Esophagus squamous epithelium (tissue), 5 donors: Measurements from ENCODE around the gene PEX6. TPM values are rescaled to one million over a fixed set of nuclear protein-coding genes. Genes with fewer than 3 reads are reported as not detected.
"Not testable (repeated sequence)": the region's sequence is repeated elsewhere in the genome, so short reads cannot be mapped to it uniquely, and the experiment has no call there.

Experiments used
- DNase-seq: peaks from one replicate; lab custom pipeline; 2025; lab: John Stamatoyannopoulos, UW
- H3K27ac ChIP-seq, 4 donors: fragments of 200-600 bp; sonication (generic); one replicate each; pipeline ENCODE4 v1.5.1; 2016 to 2019; ENCODE audit warnings: mild to moderate bottlenecking in 1 of 4
- H3K27me3 ChIP-seq, 4 donors: fragments of 200-600 bp; sonication (generic); 1 replicate in 3 of 4; 2 replicates in 1 of 4; pipeline versions ENCODE4 v1.5.1 to v1.6.0; 2017 to 2021; ENCODE audit warnings: antibody characterized with exemption in 1 of 4
- H3K36me3 ChIP-seq, 3 donors: fragments of 200-600 bp; sonication (generic); one replicate each; pipeline ENCODE4 v1.5.1; 2016 to 2019
- H3K4me1 ChIP-seq, 3 donors: fragments of 200-600 bp; sonication (generic); one replicate each; pipeline ENCODE4 v1.5.1; 2017 to 2019
- H3K4me3 ChIP-seq, 4 donors: fragments of 200-600 bp; sonication (generic); 1 replicate in 3 of 4; 2 replicates in 1 of 4; pipeline ENCODE4 v1.5.1; 2016 to 2019; ENCODE audit warnings: mild to moderate bottlenecking in 2 of 4, moderate library complexity in 1 of 4
- H3K9me3 ChIP-seq, 3 donors: fragments of 200-600 bp; sonication (generic); one replicate each; pipeline ENCODE4 v1.5.1; 2016 to 2019
- CTCF ChIP-seq, 6 experiments: fragments of 450-650 bp in 4 of 6; fragments of 200-600 bp in 2 of 6; sonication (generic) in 2 of 6; IDR thresholded peaks; one replicate each; pipeline ENCODE4 v1.5.1; 2016 to 2019; ENCODE audit warnings: antibody characterized with exemption in 6 of 6, mild to moderate bottlenecking in 4 of 6, moderate library complexity in 4 of 6
- POLR2A ChIP-seq, 4 donors: fragments of 450-650 bp; IDR thresholded peaks; one replicate each; pipeline ENCODE4 v1.6.1; 2017; ENCODE audit warnings: antibody characterized with exemption in 4 of 4, mild to moderate bottlenecking in 4 of 4, moderate library complexity in 3 of 4
- WGBS, 2 donors: methylation state at CpG; one replicate each; pipeline ENCODE4 v1.1.5; 2018; 5-methylcytosine and 5-hydroxymethylcytosine counted together
- intact Hi-C: fragments of 100-400 bp; cut with DNase I; formaldehyde crosslinking; loops from one replicate; pipeline ENCODE4 v1.15.0; 2022
- total RNA-seq, 4 donors: library from RNA; depleted of rRNA; stranded (reverse); fragments of >200 nt; gene quantifications; one replicate each; pipeline ENCODE4 v1.1.0, GENCODE V29; 2016
- donor health status: DM: yes; HTN: yes; CAD: no.

The PEX6 gene
- total RNA-seq, 4 donors from 2014 or later: 11.3 to 21.2 (median 17.1) TPM

- TF ChIP-seq CTCF (IDR thresholded peaks at IDR 0.05) (no peak), POLR2A (IDR thresholded peaks at IDR 0.05) (no peak)
- Histone ChIP-seq H3K4me3 (peak within 1 kb of the TSS; percentile 36 to 73 (median 50)), H3K4me1 (peaks cover 14 to 20% (median 17%) of the 10 kb centered on the region in 3 donors), H3K27me3 (no peaks in the 10 kb centered on the region), H3K27ac (peak within 1 kb of the TSS in 3 of 4 donors; percentile 4 to 33 (median 13)), H3K9me3 (no peaks in the 10 kb centered on the region), H3K36me3 (peaks cover 0 to 34% (median 0%) of the 10 kb centered on the region in 3 donors)
- WGBS, 2 donors: 2 to 22% methylated on average over 10 to 23 of the region's 62 CpGs
- intact Hi-C loops: loop anchor here (10.0 kb wide), 1 partner anchor 104 kb away; no protein-coding TSS in a partner anchor
- DNase-seq: no peak
Measured at GRCh38 chr6:42960243-42961019, 18.6 kb downstream of the PEX6 start, which contains the start of gene GNMT. TSS of gene GNMT (plus strand) at chr6:42960754. CDS start at chr6:42960768, 14 bp downstream.

- no peak overlapping the region for H3K27ac ChIP-seq
- H3K9me3 ChIP-seq: no peaks in the 10 kb centered on the region
- WGBS, 2 donors: 13 to 32% methylated on average over 13 of the region's 13 CpGs
- no peaks in the 10 kb centered on the region for H3K27me3 ChIP-seq
- TF ChIP-seq POLR2A (IDR thresholded peaks at IDR 0.05) (no peak), CTCF (IDR thresholded peaks at IDR 0.05) (no peak)
- H3K4me1 ChIP-seq: peaks cover 14 to 20% (median 17%) of the 10 kb centered on the region in 3 donors
- intact Hi-C loops: loop anchor here (10.0 kb wide), 1 partner anchor 105 kb away; no protein-coding TSS in a partner anchor
- no peak for DNase-seq
- peak overlapping the region; percentile 36 to 73 (median 50) for H3K4me3 ChIP-seq
- H3K36me3 ChIP-seq: peaks cover 0 to 28% (median 0%) of the 10 kb centered on the region in 3 donors
Measured at GRCh38 chr6:42959917-42960242, 19.1 kb downstream of the PEX6 start.

GRCh38 chr6:42958125-42958524, 20.9 kb downstream of the PEX6 start:
- WGBS, 2 donors: 76 to 89% methylated on average over 7 to 8 of the region's 8 CpGs
- Histone ChIP-seq H3K4me3 (no peak overlapping the region), H3K27me3 (no peaks in the 10 kb centered on the region), H3K4me1 (peaks cover 14 to 20% (median 17%) of the 10 kb centered on the region in 3 donors), H3K9me3 (no peaks in the 10 kb centered on the region), H3K27ac (no peak overlapping the region), H3K36me3 (peaks cover 0 to 11% (median 0%) of the 10 kb centered on the region in 3 donors)
- TF ChIP-seq CTCF (IDR thresholded peaks at IDR 0.05) (no peak), POLR2A (IDR thresholded peaks at IDR 0.05) (no peak)
- intact Hi-C loops: no loop called here
- no peak for DNase-seq

GRCh38 chr6:42954405-42954804, 24.6 kb downstream of the PEX6 start:
- H3K4me1 ChIP-seq, H3K36me3 ChIP-seq, DNase-seq, H3K4me3 ChIP-seq, intact Hi-C loops, H3K27me3 ChIP-seq, H3K9me3 ChIP-seq: not testable (repeated sequence)
- peak overlapping the region in 1 of 4 donors; percentile 35 for H3K27ac ChIP-seq
- 43 to 49% methylated on average over 4 of the region's 4 CpGs for WGBS, 2 donors

- Histone ChIP-seq H3K4me1 (no peaks in the 10 kb centered on the region), H3K27ac (no peak overlapping the region), H3K4me3 (no peak overlapping the region), H3K36me3 (no peaks in the 10 kb centered on the region), H3K9me3 (no peaks in the 10 kb centered on the region), H3K27me3 (no peaks in the 10 kb centered on the region)
- TF ChIP-seq CTCF (IDR thresholded peaks at IDR 0.05) (no peak), POLR2A (IDR thresholded peaks at IDR 0.05) (no peak)
- DNase-seq: no peak
- 86 to 91% methylated on average over 4 of the region's 4 CpGs for WGBS, 2 donors
- intact Hi-C loops: no loop called here
Measured at GRCh38 chr6:42952389-42952788, 26.6 kb downstream of the PEX6 start.
